HCT116 (cell line): Measurements from ENCODE around the gene NSUN7.

Experiments used
- ATF3 ChIP-seq: IDR thresholded peaks from 2 replicates; pipeline ENCODE4 v1.6.1; 2012
- CEBPB ChIP-seq: IDR thresholded peaks from 2 replicates; pipeline ENCODE4 v1.6.1; 2012; ENCODE audit warnings: low read depth
- CTCF ChIP-seq, 3 experiments: fragments of 200-600 bp in 1 of 3; sonication (generic) in 1 of 3; IDR thresholded peaks in 2 of 3; conservative IDR thresholded peaks in 1 of 3; 2 replicates each; pipeline ENCODE4 v1.5.1; 2012 to 2017; ENCODE audit warnings: low read depth in 2 of 3, low read length in 2 of 3, antibody characterized with exemption in 1 of 3, borderline replicate concordance in 1 of 3, control low read depth in 1 of 3, mild to moderate bottlenecking in 1 of 3, mixed read lengths in 1 of 3, mixed run types in 1 of 3, moderate library complexity in 1 of 3; ENCODE audit not compliant: insufficient read depth in 1 of 3
- EGR1 ChIP-seq: IDR thresholded peaks from 2 replicates; pipeline ENCODE4 v1.6.1; 2012; ENCODE audit warnings: low read depth
- EZH2 ChIP-seq: fragments of 200-600 bp; sonication (generic); IDR thresholded peaks from 2 replicates; pipeline ENCODE4 v1.6.1; 2017; ENCODE audit warnings: antibody characterized with exemption, mixed run types
- FOSL1 ChIP-seq: IDR thresholded peaks from 2 replicates; pipeline ENCODE4 v1.6.1; 2012; ENCODE audit warnings: low read depth
- POLR2A ChIP-seq: IDR thresholded peaks from 2 replicates; pipeline ENCODE4 v1.7.0; 2011; ENCODE audit warnings: borderline replicate concordance; ENCODE audit not compliant: insufficient read depth, insufficient read length; ENCODE audit errors: extremely low read depth
- POLR2AphosphoS5 ChIP-seq: IDR thresholded peaks from 2 replicates; pipeline ENCODE4 v1.6.1; 2011; ENCODE audit warnings: mild to moderate bottlenecking, low read depth, low read length, moderate library complexity
- RAD21 ChIP-seq: IDR thresholded peaks from 2 replicates; pipeline ENCODE4 v1.6.1; 2012; ENCODE audit warnings: low read depth, mild to moderate bottlenecking
- YY1 ChIP-seq: IDR thresholded peaks from 2 replicates; pipeline ENCODE4 v1.6.1; 2011; ENCODE audit warnings: low read length, low read depth, moderate library complexity, mild to moderate bottlenecking; ENCODE audit not compliant: insufficient replicate concordance; ENCODE audit errors: extremely low read depth
- ZFX ChIP-seq: fragments of 450-650 bp; IDR thresholded peaks from 2 replicates; pipeline ENCODE4 v1.6.1; 2017
- ZNF274 ChIP-seq: fragments of 200-500 bp; sonication (Bioruptor generic); IDR thresholded peaks from 2 replicates; pipeline ENCODE4 v1.6.1; 2014; ENCODE audit warnings: mild to moderate bottlenecking, low read depth, low read length, inconsistent platforms
- TF ChIP-seq, protein P1 (sequence below): IDR thresholded peaks from 2 replicates; pipeline ENCODE4 v1.6.1; 2012; ENCODE audit warnings: low read depth

- no peak for TF ChIP-seq EZH2
- TF ChIP-seq CTCF (IDR thresholded peaks at IDR 0.05 in 2 of 3, conservative IDR thresholded peaks at IDR 0.05 in 1 of 3; ENCODE audit: borderline replicate concordance in 1 of 3, insufficient read depth in 1 of 3, low read depth in 2 of 3, low read length in 2 of 3), result no peak
- no peak for TF ChIP-seq POLR2A
- TF ChIP-seq ZNF274, result no peak
- TF ChIP-seq CEBPB, result no peak
- TF ChIP-seq, protein P1, sequence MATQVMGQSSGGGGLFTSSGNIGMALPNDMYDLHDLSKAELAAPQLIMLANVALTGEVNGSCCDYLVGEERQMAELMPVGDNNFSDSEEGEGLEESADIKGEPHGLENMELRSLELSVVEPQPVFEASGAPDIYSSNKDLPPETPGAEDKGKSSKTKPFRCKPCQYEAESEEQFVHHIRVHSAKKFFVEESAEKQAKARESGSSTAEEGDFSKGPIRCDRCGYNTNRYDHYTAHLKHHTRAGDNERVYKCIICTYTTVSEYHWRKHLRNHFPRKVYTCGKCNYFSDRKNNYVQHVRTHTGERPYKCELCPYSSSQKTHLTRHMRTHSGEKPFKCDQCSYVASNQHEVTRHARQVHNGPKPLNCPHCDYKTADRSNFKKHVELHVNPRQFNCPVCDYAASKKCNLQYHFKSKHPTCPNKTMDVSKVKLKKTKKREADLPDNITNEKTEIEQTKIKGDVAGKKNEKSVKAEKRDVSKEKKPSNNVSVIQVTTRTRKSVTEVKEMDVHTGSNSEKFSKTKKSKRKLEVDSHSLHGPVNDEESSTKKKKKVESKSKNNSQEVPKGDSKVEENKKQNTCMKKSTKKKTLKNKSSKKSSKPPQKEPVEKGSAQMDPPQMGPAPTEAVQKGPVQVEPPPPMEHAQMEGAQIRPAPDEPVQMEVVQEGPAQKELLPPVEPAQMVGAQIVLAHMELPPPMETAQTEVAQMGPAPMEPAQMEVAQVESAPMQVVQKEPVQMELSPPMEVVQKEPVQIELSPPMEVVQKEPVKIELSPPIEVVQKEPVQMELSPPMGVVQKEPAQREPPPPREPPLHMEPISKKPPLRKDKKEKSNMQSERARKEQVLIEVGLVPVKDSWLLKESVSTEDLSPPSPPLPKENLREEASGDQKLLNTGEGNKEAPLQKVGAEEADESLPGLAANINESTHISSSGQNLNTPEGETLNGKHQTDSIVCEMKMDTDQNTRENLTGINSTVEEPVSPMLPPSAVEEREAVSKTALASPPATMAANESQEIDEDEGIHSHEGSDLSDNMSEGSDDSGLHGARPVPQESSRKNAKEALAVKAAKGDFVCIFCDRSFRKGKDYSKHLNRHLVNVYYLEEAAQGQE, result no peak
- no peak for TF ChIP-seq ZFX
- no peak for TF ChIP-seq POLR2AphosphoS5
- no peak for TF ChIP-seq FOSL1
- no peak for TF ChIP-seq ATF3
- TF ChIP-seq RAD21, result no peak
- no peak for TF ChIP-seq EGR1
- no peak for TF ChIP-seq YY1
Observed at GRCh38 chr4:40734497-40734896, 15.3 kb upstream of the NSUN7 start.
